ENCODE data around the gene PIK3R4.

Gene PIK3R4

DNA sequence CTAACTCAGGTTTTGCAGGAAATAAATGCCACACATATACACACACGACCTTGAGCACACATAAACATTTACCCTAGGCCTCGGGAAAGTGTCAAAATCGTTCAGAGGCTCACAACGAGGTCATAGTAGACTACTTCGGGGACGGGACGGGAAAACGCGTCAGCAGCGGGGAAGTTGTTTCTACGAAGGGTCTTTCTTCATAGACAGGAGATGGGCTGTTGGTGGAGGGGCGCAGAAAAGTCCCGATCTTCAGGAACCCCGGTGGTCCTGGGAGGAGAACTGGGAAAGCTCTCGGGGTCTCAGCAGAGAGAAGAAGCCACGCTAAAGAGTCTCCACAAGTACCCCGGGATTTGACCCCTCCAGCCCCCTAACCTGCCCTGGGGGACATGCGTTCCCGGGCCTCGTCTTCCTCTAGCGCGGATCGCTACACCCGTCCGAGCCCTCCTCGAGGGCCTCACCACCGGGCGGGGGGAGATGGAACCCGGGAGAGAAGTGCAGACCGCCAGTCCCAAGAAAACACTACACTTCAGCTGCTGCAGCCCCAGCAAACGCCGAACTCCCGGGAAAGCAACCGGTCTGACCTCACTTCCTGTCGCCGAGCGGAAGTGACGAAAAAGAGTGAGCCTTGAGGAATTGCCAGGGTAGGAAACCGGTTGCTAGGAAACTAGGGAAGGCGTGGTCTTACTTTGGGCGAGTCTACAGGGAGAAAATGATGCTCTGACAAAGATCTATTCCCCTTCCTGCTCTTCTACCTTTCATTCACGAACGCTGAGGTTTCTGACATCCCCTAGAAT is at the start of gene PIK3R4:
Gene PIK3R4, minus strand, starts transcription at position 584 of the 794 bp plus-strand sequence. CDS start 1,611 bp downstream, outside the sequence.
- DNase-seq (ENCODE audit: low spot score) = peak; percentile 95

DNA sequence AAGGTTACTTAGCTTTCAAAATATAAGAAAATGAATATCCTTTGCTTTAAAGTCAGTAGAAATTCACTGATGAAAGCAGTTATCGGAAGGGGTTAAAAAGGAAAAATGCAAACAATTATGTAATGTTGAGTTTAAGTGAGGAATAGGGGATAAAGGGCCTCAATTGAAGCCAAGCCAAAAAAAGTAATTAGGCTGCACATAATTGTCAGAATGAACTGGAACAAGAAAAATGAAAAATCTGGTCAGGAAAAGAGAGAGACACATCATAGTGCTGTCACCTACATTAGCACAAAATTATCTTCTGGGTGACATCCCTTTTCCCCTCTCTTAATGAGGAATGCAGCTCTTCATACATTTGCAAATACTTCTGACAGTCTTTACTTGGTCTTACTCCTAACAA is 48.8 kb upstream of the PIK3R4 start:
- DNase-seq (ENCODE audit: low spot score) = no peak

DNA sequence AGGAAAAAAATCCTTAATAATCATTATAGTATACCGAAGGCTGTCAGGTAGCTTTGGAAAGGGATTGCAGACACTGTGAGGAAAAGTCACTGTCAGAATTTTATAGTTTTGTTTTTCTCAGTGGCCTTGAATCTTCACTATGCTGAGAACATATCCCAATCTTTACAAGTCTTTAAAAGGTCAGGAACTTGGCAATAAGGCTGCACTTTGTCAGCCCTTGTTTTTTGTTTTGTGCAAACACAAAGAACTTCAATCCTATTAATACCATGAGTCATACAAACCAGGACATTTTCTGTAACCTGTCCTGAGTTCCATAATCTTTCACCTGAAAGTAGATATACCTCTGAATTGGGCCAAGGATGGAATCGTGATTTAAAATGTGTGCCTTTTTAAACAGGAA is 45.6 kb upstream of the PIK3R4 start:
- DNase-seq (ENCODE audit: low spot score) = no peak

DNA sequence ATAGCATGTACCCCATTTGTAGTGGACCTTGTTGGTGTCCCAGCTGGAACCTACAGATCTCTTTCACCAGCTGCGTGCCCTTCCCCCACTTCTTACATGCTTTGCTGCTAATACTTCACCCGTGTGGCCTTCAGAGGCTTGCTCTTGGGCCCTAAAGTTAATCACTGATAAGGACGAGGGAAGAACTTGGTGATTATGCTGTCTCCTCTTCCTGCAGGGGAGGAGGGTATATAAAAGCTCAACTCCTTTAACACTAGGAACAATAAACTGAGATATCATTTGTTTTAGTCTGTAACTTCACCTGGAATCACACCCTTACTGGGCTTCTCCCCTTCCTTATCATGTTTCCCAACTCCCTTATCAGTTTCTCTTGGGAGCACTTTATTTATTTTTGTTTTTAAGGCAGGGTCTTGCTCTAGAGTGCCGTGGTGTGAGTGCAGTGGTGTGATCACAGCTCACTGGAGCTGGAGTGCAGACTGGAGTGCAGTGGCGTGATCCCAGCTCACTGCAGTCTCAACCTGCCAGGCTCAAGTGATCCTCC is 43.2 kb upstream of the PIK3R4 start:
- DNase-seq (ENCODE audit: low spot score) = no peak

DNA sequence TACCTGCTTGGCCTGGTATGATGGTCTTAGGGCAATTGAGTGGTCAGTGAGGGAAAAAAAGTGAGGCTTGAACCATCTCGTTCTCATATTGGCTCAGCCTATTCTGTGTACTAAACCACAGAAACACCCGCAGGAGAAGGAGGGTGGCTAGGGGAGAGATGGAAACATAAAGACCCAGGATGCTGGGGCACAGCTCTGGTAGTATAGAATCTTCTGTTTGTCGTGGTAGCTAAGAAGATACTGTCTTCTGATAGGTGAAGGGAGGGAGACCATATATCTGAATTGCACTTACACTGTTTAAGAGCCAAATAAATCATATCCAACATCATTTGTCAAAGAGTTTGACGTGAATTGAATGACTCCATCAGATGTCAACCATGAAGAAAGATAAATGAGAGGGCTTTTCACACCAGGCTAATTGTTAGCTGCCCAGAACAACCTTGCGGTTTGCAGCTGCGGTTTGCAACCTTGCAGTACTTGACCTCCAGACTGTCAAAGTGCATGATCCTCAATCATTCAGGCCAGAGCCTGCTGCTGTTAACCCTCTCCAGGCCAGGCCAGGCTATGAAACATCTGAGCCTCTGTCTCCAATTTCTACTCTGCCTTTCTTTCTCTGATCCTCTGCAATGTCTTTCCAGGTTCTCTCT is 40.9 kb upstream of the PIK3R4 start:
- DNase-seq (ENCODE audit: low spot score) = no peak

DNA sequence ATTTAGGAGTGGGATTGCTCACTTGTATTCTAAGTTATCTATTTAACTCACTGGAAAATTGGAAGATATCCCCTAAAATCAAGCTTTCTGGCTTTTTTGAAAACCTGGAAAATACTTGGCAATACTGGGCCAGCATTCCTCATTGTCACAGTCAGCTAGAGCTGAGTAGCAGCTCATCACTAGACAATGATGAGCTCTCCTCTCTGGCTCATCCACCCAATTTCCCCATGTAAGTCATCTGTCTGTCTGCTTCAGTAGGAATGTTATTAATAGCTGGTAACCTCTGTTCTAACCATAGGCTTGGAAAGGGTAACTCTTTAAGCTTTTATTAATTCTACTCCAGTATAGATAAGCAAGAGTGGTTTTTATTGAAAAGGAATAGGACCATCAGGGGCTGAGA is 39.7 kb upstream of the PIK3R4 start:
- no peak for DNase-seq (ENCODE audit: low spot score)

DNA sequence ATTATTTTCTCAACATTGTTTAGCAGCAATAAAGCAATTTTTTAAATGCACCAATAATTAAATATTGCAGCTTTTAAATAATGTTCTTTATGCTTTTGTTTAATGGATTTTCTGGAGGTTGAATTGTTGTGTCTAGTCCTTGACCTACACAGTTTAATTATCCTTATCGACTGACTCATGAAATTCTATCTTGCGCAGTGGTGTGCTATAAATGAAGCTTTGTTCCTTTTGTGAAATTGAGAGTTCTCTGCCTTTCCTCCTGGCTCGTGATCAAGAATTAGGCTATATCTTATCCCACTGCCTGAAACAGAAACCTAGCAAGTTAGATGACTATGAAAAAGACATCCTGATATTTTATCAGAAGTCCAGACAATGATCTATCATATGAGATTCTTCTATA is 37.0 kb upstream of the PIK3R4 start:
- no peak for DNase-seq (ENCODE audit: low spot score)

DNA sequence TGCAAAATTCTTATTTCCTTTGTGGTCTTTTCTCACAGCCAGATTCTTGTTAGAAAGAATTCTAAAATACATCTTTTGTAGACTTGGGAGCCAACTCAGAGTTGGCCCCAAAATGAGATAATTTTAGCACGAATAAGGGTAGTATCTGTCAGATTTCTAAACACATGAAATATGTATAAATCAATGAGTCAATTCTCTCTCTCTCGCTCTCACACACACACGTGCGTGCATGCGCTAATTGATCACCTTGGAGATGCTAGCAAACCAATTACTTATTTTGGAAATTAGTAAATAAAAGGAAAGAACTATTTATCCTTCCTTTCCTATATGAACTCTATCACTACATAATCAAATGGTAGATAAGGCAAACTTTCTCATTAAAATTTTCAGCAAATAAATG is 32.9 kb upstream of the PIK3R4 start:
- no peak for DNase-seq (ENCODE audit: low spot score)

DNA sequence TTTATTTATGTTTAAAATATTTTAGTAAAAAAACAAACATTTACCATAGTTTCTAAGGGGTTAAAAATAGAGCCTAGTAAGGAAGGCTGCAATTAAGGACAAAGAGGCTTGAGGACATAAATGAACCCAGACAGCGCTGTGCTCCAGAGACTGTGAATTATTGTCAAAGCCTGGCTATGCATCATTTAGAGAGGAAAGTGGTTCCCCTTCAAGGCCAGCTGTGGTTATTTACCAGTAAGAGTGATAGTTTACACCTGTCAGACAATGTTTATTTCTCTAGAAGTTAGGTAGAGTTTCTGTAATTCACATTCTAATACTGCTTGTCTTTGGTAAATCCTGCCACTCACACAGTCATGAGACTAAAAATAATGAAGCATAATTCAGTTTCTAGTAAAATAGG is 32.4 kb upstream of the PIK3R4 start:
- DNase-seq (ENCODE audit: low spot score) = no peak

DNA sequence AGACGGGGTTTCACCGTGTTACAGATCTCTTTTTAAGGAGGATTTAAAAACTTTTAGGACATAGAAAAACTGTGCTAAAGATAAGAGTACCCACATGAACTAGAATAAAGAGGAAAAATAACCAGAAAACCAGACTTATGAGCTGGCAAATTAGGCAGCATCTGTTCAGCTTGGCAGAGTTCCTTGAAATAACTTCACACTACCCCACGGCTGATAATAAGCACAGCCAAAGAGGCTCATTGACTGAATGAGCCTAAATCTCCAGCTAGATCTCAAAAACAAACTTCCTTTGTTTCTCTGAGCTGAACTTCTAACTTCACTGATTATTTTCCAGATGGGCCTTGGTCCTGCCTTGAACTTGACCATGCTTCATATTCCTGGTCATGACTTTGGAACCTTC is 26.7 kb upstream of the PIK3R4 start:
- peak; percentile 12 for DNase-seq (ENCODE audit: low spot score)

DNA sequence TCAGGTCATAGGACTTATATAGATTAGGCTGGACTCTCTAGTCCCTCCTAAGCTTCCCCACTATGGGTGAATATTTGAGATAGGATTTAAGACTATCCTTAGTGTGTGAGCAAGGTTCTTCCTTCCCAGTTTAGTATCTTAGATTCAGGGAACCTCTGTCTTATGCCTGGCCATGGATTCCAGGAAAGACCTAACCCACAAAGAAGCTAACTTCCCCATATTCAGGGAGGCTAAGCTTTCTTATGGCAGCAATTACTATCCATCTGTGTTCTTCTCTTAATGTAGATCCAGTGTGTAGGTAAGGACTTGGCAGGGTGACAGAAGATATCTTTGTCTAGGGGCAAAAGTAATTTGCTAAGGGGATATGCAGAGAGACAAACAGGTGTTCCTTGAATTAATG is 25.5 kb upstream of the PIK3R4 start:
- no peak for DNase-seq (ENCODE audit: low spot score)

DNA sequence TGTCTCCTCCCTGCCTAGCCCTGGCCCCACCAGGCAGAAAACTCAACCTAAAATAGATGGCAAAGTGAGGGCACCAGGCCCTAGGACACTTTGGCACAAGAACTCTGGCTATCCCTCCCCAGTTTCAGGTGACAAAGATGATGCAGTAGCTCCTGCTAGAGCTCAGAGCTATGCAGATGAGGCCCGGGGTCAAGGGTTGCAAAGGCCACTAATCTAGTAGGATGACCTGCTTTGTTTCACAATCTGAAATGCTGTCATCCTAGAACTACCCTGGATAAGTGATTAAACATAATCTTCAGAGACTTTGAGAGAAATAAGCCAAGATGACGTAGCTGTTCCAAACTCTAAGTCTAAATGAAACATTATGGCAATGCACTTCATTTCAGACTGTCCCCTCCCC is 24.0 kb upstream of the PIK3R4 start:
- DNase-seq (ENCODE audit: low spot score) = no peak

DNA sequence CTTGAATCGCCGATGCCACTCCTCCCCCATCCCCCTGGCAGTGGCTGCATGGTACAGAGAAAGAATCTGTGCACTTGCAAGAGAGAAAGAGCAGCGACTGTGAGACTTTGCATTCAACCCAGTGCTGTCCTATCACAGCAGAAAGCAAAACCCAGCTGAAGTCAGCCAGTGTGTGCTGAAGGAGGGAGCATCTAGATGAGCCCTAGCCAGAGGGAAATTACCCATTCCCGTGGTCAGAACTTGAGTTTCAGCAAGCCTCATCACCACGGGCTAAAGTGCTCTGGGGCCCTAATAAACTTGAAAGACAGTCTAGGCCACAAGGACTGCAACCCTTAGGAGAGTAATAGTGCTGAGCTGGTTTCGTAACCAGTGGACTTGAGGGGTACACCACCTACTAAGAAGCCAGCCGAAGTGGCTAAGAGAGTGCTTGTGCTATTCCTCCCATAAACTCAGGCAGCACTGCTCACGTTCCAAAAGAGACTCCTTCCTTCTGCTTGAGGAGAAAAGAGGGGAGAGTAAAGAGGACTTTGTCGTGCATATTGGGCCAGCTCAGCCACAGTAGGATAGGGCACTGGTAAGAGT is 15.2 kb upstream of the PIK3R4 start:
- no peak for DNase-seq (ENCODE audit: low spot score)

DNA sequence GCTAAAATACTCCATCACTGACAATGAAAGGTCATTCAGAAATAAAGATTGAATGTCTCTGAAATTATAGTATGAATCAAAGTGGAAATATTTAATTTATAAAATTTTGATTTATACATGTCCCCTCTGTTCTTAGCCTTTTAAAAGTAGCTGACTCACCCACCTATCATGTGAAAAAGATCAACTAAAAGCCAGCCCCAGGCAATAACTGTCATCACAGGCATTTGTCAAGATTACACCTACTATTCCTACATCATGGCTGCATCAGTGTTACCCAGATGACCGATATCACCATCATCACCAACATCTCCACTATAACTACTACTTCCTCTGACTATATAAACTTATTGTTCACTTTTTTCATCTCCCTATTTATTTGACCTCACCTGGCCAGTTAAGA is 14.3 kb upstream of the PIK3R4 start:
- DNase-seq (ENCODE audit: low spot score) = no peak

DNA sequence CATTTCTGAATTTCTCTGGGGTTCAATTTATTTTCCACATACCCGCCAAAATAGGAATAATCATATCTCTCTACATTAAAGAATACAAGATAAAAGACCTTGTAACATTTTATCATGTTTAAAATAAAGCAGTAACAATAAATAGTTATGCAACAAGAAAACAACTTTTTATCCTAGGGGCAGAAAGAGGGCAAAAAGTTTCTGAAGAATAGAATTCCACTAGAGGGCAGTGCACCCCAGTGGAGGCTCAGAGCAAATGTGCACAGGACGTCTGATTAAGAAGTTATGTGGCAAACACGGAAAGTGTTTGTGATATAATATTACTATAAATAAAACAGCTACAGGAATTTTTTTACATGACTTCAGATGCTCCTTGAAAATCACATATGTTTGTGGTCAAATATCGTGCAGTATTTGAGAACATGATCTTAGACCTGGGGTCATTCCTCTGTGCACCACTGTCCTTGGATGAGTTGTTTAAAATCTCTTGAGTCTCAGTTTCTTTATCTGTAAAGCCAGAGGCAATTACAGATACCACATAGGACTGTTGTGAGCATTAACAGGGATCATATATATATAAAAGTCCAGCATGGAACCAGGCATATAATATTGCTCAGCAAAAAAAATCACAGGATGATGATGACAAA is 13.2 kb upstream of the PIK3R4 start:
- DNase-seq (ENCODE audit: low spot score) = peak; percentile 63

DNA sequence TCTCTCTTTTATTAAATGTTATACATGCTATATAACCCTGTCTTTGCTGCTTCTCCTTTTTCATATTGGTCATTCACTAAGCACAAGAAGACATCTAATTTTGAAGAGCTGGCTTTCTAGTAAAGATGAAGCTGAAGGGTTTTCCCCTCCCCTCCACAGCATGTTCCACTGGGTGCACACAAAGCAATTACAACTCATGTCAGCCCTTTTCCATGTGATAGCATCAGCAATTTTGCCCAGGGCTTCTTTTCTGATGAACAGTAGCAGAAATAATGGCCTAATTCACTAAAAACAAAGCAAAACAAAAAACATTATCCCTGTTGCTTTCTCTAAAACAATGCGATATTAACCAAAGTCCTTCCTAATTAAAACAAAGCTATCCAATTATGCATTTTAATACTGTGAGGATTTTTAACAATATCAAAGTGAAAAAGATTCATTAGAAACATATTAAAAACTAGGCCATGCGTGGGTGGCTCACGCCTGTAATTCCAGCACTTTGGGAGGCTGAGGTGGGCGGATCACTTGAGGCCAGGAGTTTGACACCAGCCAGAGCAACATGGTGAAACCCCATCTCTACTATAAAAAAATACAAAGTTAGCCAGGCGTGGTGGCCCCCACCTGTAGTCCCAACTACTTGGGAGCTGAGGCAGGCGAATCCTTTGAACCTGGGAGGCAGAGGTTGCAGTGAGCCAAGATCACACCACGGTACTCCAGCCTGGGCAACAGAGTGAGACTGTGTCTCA is 12.2 kb upstream of the PIK3R4 start:
- DNase-seq (ENCODE audit: low spot score) = no peak

DNA sequence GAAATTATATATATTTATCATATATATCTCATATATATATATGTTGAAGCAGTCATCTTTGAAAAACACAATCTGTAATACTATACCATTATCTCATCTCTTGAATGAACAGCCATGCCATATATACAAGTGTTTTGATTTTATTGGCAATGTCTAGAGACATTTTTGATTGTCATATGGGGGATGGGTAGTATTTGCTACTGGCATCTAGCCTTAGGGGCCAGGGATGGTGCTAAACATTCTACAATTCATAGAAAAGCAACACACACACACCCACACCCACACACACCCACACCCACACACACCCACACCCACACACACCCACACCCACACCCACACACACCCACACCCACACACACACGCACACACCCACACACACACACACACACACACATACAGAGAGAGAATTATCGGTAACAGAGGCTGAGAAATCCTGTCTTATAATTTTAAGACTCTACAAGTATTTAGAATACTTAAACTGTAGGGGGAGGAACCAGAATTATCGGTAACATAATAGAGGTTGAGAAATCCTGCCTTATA is 11.1 kb upstream of the PIK3R4 start:
- no peak for DNase-seq (ENCODE audit: low spot score)

DNA sequence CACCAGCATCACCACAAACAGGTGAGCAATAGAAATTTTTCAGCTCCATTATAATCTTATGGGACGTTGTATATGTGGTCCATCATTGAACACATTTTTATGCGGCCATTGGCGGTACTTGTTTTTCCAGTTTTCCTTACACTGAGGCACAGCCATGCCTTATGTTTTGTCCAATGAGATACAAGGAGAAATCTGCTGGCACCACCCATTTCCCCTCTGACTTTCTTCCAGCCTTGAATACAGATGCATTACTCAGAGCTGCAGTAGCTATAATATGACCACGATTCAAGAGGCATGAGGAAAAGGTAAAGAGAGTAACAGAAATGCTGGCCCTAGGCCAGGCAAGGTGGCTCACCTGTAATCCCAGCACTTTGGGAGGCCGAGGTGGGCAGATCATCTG is 9.0 kb upstream of the PIK3R4 start:
- no peak for DNase-seq (ENCODE audit: low spot score)

DNA sequence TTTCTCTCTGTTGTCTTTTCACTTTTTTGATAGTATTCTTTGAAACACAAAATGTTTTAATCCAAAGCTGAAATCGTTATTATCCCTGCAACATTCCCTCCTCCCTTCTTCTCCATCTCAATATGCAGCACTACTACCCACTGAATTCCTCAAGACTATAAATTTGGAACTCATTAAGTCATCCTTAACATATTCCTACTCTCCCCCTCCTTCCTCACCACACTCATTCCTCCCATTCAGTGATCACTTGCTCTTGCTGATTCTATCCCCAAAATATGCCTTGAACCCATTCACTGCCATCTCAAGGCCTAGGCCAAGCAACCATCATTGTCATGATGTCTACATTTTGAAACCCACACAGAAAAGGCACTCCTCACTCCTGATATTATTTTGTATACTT is 2.4 kb upstream of the PIK3R4 start:
- peak; percentile 69 for DNase-seq (ENCODE audit: low spot score)

DNA sequence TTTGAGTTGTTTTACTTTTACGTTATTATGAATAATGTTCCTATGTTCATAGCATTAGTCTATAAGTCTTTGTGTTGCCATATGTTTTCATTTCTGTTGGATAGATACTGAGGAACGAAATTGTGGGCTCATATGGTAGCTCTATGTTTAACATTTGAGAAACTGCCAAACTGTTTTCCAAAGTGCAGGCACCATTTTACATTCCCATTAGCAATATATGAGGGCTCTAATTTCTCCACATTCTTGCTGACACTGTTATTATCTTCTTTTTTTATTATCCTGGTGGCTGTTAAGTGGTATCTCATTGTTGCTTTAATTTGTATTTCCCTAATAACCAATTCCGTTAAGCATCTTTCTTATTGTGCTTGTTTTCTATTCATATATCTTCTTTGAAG is 1.8 kb upstream of the PIK3R4 start:
- DNase-seq (ENCODE audit: low spot score) = no peak

DNA sequence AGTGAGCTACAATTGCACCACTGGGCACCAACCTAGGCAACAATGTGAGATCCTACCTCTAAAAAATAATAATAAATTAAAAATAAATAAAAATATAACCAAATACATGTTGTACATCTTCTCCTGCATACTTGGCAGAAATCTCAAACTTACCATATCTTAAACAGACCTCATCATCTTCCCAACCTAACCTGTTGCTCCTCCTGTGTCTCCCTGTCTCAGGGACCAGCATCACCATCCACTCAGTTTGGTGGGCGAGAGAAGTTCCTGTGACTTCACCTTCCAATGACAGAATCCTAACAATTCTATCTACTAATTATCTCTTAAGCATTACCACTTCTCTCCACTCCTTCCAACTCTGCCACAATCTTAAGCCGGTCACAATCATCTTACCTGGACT is 3.3 kb downstream of the PIK3R4 start:
- no peak for DNase-seq (ENCODE audit: low spot score)
